Measurements from ENCODE around the gene PRG2.
"Not testable (repeated sequence)": the region's sequence is repeated elsewhere in the genome, so short reads cannot be mapped to it uniquely, and the experiment has no call there.

Gene PRG2

GRCh38 chr11:57364851-57365660 is 25.4 kb downstream of the PRG2 start:
- Histone ChIP-seq H3K9me3 (ENCODE audit: insufficient read depth, low read length) (no peaks in the 10 kb centered on the region), H2AFZ (ENCODE audit: low read depth, low read length) (no peak overlapping the region), H3K27ac (ENCODE audit: low read length) (no peak overlapping the region), H3K4me2 (ENCODE audit: low read length) (no peak overlapping the region), H3K4me1 (ENCODE audit: low read length) (peaks cover 14% of the 10 kb centered on the region), H3K27me3 (ENCODE audit: low read depth, low read length) (no peaks in the 10 kb centered on the region), H3K79me2 (ENCODE audit: low read length) (no peaks in the 10 kb centered on the region), H3K36me3 (replicated peaks; ENCODE audit: low read depth, low read length) (no peaks in the 10 kb centered on the region), H3K4me3 (ENCODE audit: low read length) (no peak overlapping the region), H4K20me1 (ENCODE audit: insufficient read depth, low read length) (no peaks in the 10 kb centered on the region), H3K9ac (ENCODE audit: low read length) (no peak overlapping the region)
- TF ChIP-seq CTCF (IDR thresholded peaks at IDR 0.05; ENCODE audit: low read depth, low read length) (no peak), EZH2phosphoT487 (IDR thresholded peaks at IDR 0.05; ENCODE audit: low read depth) (no peak)

- Histone ChIP-seq H3K4me3 (ENCODE audit: low read length) (no peak overlapping the region), H3K27ac (ENCODE audit: low read length) (no peak overlapping the region), H2AFZ (ENCODE audit: low read depth, low read length) (no peak overlapping the region), H4K20me1 (ENCODE audit: insufficient read depth, low read length) (no peaks in the 10 kb centered on the region), H3K27me3 (ENCODE audit: low read depth, low read length) (no peaks in the 10 kb centered on the region), H3K4me1 (ENCODE audit: low read length) (peaks cover 19% of the 10 kb centered on the region), H3K36me3 (replicated peaks; ENCODE audit: low read depth, low read length) (no peaks in the 10 kb centered on the region), H3K9ac (ENCODE audit: low read length) (no peak overlapping the region), H3K4me2 (ENCODE audit: low read length) (no peak overlapping the region), H3K79me2 (ENCODE audit: low read length) (no peaks in the 10 kb centered on the region), H3K9me3 (ENCODE audit: insufficient read depth, low read length) (no peaks in the 10 kb centered on the region)
- TF ChIP-seq EZH2phosphoT487 (IDR thresholded peaks at IDR 0.05; ENCODE audit: low read depth) (no peak), CTCF (IDR thresholded peaks at IDR 0.05; ENCODE audit: low read depth, low read length) (no peak)
Observed at GRCh38 chr11:57363131-57364080, 27.0 kb downstream of the PRG2 start.

GRCh38 chr11:57361926-57362325 is 28.5 kb downstream of the PRG2 start:
- no peak overlapping the region for H3K27ac ChIP-seq (ENCODE audit: low read length)
- TF ChIP-seq EZH2phosphoT487 (IDR thresholded peaks at IDR 0.05; ENCODE audit: low read depth) (no peak), CTCF (IDR thresholded peaks at IDR 0.05; ENCODE audit: low read depth, low read length) (no peak)
- H3K4me2 ChIP-seq (ENCODE audit: low read length): no peak overlapping the region
- H4K20me1 ChIP-seq (ENCODE audit: insufficient read depth, low read length): no peaks in the 10 kb centered on the region
- H3K9ac ChIP-seq (ENCODE audit: low read length): no peak overlapping the region
- H3K9me3 ChIP-seq (ENCODE audit: insufficient read depth, low read length): no peaks in the 10 kb centered on the region
- H3K79me2 ChIP-seq (ENCODE audit: low read length): no peaks in the 10 kb centered on the region
- H2AFZ ChIP-seq (ENCODE audit: low read depth, low read length): no peak overlapping the region
- H3K27me3 ChIP-seq (ENCODE audit: low read depth, low read length): no peaks in the 10 kb centered on the region
- no peaks in the 10 kb centered on the region for H3K36me3 ChIP-seq (replicated peaks; ENCODE audit: low read depth, low read length)
- no peak overlapping the region for H3K4me3 ChIP-seq (ENCODE audit: low read length)
- H3K4me1 ChIP-seq (ENCODE audit: low read length): peaks cover 27% of the 10 kb centered on the region

GRCh38 chr11:57361420-57361819 is 29.0 kb downstream of the PRG2 start:
- not testable (repeated sequence) for H3K27me3 ChIP-seq (ENCODE audit: low read depth, low read length); H3K36me3 ChIP-seq (replicated peaks; ENCODE audit: low read depth, low read length); H3K4me2 ChIP-seq (ENCODE audit: low read length)

More at GRCh38 chr11:57361420-57361819, 29.0 kb downstream of the PRG2 start:
- not testable (repeated sequence) for H3K27ac ChIP-seq (ENCODE audit: low read length); H3K4me3 ChIP-seq (ENCODE audit: low read length); H3K9me3 ChIP-seq (ENCODE audit: insufficient read depth, low read length); H4K20me1 ChIP-seq (ENCODE audit: insufficient read depth, low read length); H3K9ac ChIP-seq (ENCODE audit: low read length); H3K79me2 ChIP-seq (ENCODE audit: low read length); H2AFZ ChIP-seq (ENCODE audit: low read depth, low read length)
- peaks cover 27% of the 10 kb centered on the region for H3K4me1 ChIP-seq (ENCODE audit: low read length)
